K562 (cell line): Measurements from ENCODE around the gene SLC45A3. TPM values are rescaled to one million over a fixed set of nuclear protein-coding genes. Genes with fewer than 3 reads are reported as not detected.
A peak's percentile ranks its signal among the peaks of the same experiment; 100 is the strongest.
"Not testable (repeated sequence)": the region's sequence is repeated elsewhere in the genome, so short reads cannot be mapped to it uniquely, and the experiment has no call there.

Experiments used
- ATAC-seq: fragments of 200-7000 bp; cut with Tn5 transposase; 3 replicates; pipeline ENCODE4 v1.9.1; 2020; ENCODE audit warnings: moderate library complexity
- BruUV-seq: library from RNA; stranded (reverse); fragments of 400-500 nt; replicated peaks from 2 replicates; lab custom pipeline; 2021; lab: Mats Ljungman, UMichigan
- CTCF ChIA-PET: fragments of 300-600 bp; formaldehyde crosslinking; extraction: SDS; loops from one replicate; lab custom pipeline; 2021; ENCODE audit warnings: low intra/inter-chr PET ratio; lab: Yijun Ruan, JAX
- POLR2A ChIA-PET: fragments of 300-600, 350-650 bp; sonication (Branson Sonifier 250); formaldehyde crosslinking; extraction: SDS; loops from one replicate; lab custom pipeline; 2021; ENCODE audit warnings: antibody characterized with exemption, inconsistent platforms; lab: Yijun Ruan, JAX
- DNase-seq, 4 experiments: peaks; one replicate each; pipeline versions ENCODE4 v3.0.0 to v3.0.0-alpha.2; 2011 to 2018; ENCODE audit warnings: low spot score in 3 of 4, mixed read lengths in 3 of 4; ENCODE audit errors: extremely low read depth in 1 of 4
- FAIRE-seq: peaks from 2 replicates; lab custom pipeline; 2011; peaks lifted over from hg19 to GRCh38; lab: Jason Lieb, UNC
- H2AFZ ChIP-seq: 2 replicates; pipeline ENCODE4 v1.6.0; 2011; ENCODE audit warnings: low read depth, low read length, control low read depth, inconsistent platforms
- H3K27ac ChIP-seq: fragments of 200-600 bp; 3 replicates; pipeline ENCODE4 v1.8.0; 2011; ENCODE audit warnings: low read depth, mild to moderate bottlenecking, control low read depth, inconsistent platforms, low read length, moderate library complexity, mixed read lengths; ENCODE audit errors: extremely low read depth
- H3K27me3 ChIP-seq, 2 experiments: fragments of 300-600 bp in 1 of 2; 2 replicates in 1 of 2; 3 replicates in 1 of 2; pipeline versions ENCODE4 v1.6.0 to v1.8.0; 2011; ENCODE audit warnings: inconsistent platforms in 2 of 2, low read length in 2 of 2, mild to moderate bottlenecking in 1 of 2, mixed read lengths in 1 of 2, moderate library complexity in 1 of 2; ENCODE audit not compliant: control insufficient read depth in 2 of 2, insufficient read depth in 2 of 2
- H3K36me3 ChIP-seq: fragments of 300-600 bp; 3 replicates; pipeline ENCODE4 v1.8.0; 2011; ENCODE audit warnings: mild to moderate bottlenecking, low read length, inconsistent platforms; ENCODE audit not compliant: control insufficient read depth, insufficient read depth
- H3K4me1 ChIP-seq, 2 experiments: fragments of 200-600 bp in 1 of 2; replicated peaks in 1 of 2; 2 replicates in 1 of 2; 3 replicates in 1 of 2; pipeline versions ENCODE4 v1.5.1 to v1.8.0; 2011; ENCODE audit warnings: inconsistent platforms in 2 of 2, low read length in 2 of 2, mild to moderate bottlenecking in 1 of 2, mixed read lengths in 1 of 2, moderate library complexity in 1 of 2; ENCODE audit not compliant: control insufficient read depth in 2 of 2, insufficient read depth in 2 of 2
- H3K4me2 ChIP-seq: 2 replicates; pipeline ENCODE4 v1.6.1; 2011; ENCODE audit warnings: low read length, control low read depth, inconsistent platforms, mixed read lengths; ENCODE audit not compliant: insufficient read depth
- H3K4me3 ChIP-seq: fragments of 200-600 bp; sonication (generic), shearing (Covaris generic); 2 replicates; pipeline ENCODE4 v1.5.1; 2016; ENCODE audit warnings: control low read depth, inconsistent platforms
- H3K79me2 ChIP-seq: fragments of 200-600 bp; 3 replicates; pipeline ENCODE4 v1.8.0; 2011; ENCODE audit warnings: low read length, inconsistent platforms; ENCODE audit not compliant: control insufficient read depth, insufficient read depth
- H3K9ac ChIP-seq, 2 experiments: 2 replicates each; pipeline versions ENCODE4 v1.6.0 to v1.6.1; 2011; ENCODE audit warnings: low read depth in 2 of 2, low read length in 2 of 2, control low read depth in 1 of 2, inconsistent platforms in 1 of 2, mild to moderate bottlenecking in 1 of 2, mixed read lengths in 1 of 2; ENCODE audit not compliant: insufficient read depth in 1 of 2
- H3K9me1 ChIP-seq: one replicate; pipeline ENCODE4 v1.6.0; 2011; ENCODE audit warnings: inconsistent platforms, mild to moderate bottlenecking, low read length, moderate library complexity; ENCODE audit not compliant: control insufficient read depth, insufficient read depth
- H3K9me3 ChIP-seq: replicated peaks from 2 replicates; pipeline ENCODE4 v1.5.1; 2011; ENCODE audit warnings: low read depth, low read length, inconsistent platforms; ENCODE audit not compliant: control insufficient read depth, insufficient read depth
- H4K20me1 ChIP-seq: replicated peaks from 2 replicates; pipeline ENCODE4 v1.6.1; 2011; ENCODE audit warnings: low read length, inconsistent platforms, mixed read lengths; ENCODE audit not compliant: control insufficient read depth, insufficient read depth
- ATF7 ChIP-seq: fragments of 450-650 bp; IDR thresholded peaks from 2 replicates; pipeline ENCODE4 v1.7.1; 2014; ENCODE audit warnings: mild to moderate bottlenecking, moderate library complexity
- KDM1A ChIP-seq, 2 experiments: fragments of 450-650 bp; IDR thresholded peaks; 2 replicates each; pipeline ENCODE4 v1.6.1; 2016; ENCODE audit warnings: mild to moderate bottlenecking in 2 of 2
- RBM25 ChIP-seq: fragments of 200-400 bp; formaldehyde crosslinking; IDR thresholded peaks from 2 replicates; pipeline ENCODE4 v1.6.1; 2018; ENCODE audit warnings: low read length, low read depth, moderate library complexity; ENCODE audit not compliant: severe bottlenecking
- ZNF146 ChIP-seq: IDR thresholded peaks from one replicate; pipeline ENCODE4 v1.6.1; 2018; ENCODE audit warnings: missing compliant biosample characterization; ENCODE audit not compliant: unreplicated experiment
- ZNF3 ChIP-seq: fragments of 250-450 bp; sonication (Bioruptor Pico); IDR thresholded peaks from 2 replicates; pipeline ENCODE4 v1.5.0; 2021; ENCODE audit warnings: mild to moderate bottlenecking, moderate library complexity
- WGBS: fragments of 100-300 bp; shearing (Covaris generic); methylation state at CpG from one replicate; pipeline ENCODE4 v1.1.6; 2016; ENCODE audit warnings: low coverage, mixed read lengths; ENCODE audit not compliant: insufficient coverage; ENCODE audit errors: missing lambda C conversion rate; 5-methylcytosine and 5-hydroxymethylcytosine counted together
- in situ Hi-C: fragments of 300-500 bp; cut with MboI; formaldehyde crosslinking; loops from 4 replicates; pipeline ENCODE4 v1.15.0; 2018; ENCODE audit warnings: inconsistent platforms, mixed read lengths
- intact Hi-C: fragments of 100-400 bp; cut with micrococcal nuclease; formaldehyde crosslinking; loops from 2 replicates; pipeline ENCODE4 v1.14.2; 2022
- polyA plus RNA-seq, 8 experiments: library from polyadenylated mRNA; depleted of rRNA in 4 of 8; stranded (reverse) in 5 of 8; unstranded in 3 of 8; fragments of >200 nt; fragmentation: Nextera tagmentation in 2 of 8; fragmentation: Illumina TruSeq in 1 of 8; extraction: Ambion mirVana in 2 of 8; extraction: Trizol in 1 of 8; gene quantifications; 2 replicates each; pipeline versions ENCODE4 v1.2.1 to v1.2.3, GENCODE V29; 2011 to 2014; ENCODE audit warnings: inconsistent platforms in 1 of 8, missing spikeins in 1 of 8
- total RNA-seq, 7 experiments: library from RNA; depleted of rRNA in 6 of 7; stranded (reverse); fragments of >200 nt in 6 of 7; fragmentation: Illumina TruSeq in 2 of 7; extraction: Trizol in 2 of 7; gene quantifications; 2 replicates each; pipeline versions ENCODE4 v1.2.1 to v1.2.3, GENCODE V29; 2011 to 2021; ENCODE audit warnings: low replicate concordance in 1 of 7

Gene SLC45A3
- total and polyA plus RNA-seq, 9 of the 15 experiments (the other 6 are each of a cell fraction or from before 2014, with no cell fraction given) = 0.06 to 3.3 (median 1.3) TPM

- TF ChIP-seq ZNF146 (CRISPR knock-in tag) (no peak), ATF7 (no peak)
Measured at GRCh38 chr1:205725514-205725913, 45.2 kb upstream of the SLC45A3 start (continued).

- H4K20me1 ChIP-seq, H3K9ac ChIP-seq, FAIRE-seq, intact Hi-C loops, H3K27me3 ChIP-seq, BruUV-seq, H3K4me3 ChIP-seq, H3K4me2 ChIP-seq, DNase-seq, H2AFZ ChIP-seq, CTCF ChIA-PET, ATAC-seq, in situ Hi-C loops, H3K27ac ChIP-seq, H3K9me3 ChIP-seq, H3K9me1 ChIP-seq, H3K4me1 ChIP-seq: not testable (repeated sequence)
- Histone ChIP-seq H3K36me3 (peaks cover 93% of the 10 kb centered on the region), H3K79me2 (peaks cover 13% of the 10 kb centered on the region)
- WGBS = 70% methylated on average over 1 of the region's 2 CpGs
- POLR2A ChIA-PET = interaction anchor here (0.9 to 1.2 kb wide), 3 partner anchors 9 to 25 kb away, joined by 3 to 4 read pairs (median 3); no protein-coding TSS in a partner anchor
- TF ChIP-seq KDM1A (IDR thresholded peaks at IDR 0.05) (0 out of 4 replicates have a peak, but pooled peaks of 1 of the 2 experiments have one; percentile 14), ZNF146 (CRISPR knock-in tag) (peak; percentile 93), RBM25 (peak; percentile 29), ZNF3 (CRISPR knock-in tag) (0 out of 2 replicates have a peak, but pooled peaks have one; percentile 25)
Measured at GRCh38 chr1:205720740-205721139, 40.4 kb upstream of the SLC45A3 start.
